ENCODE data around the gene CFAP20DC. TPM values are rescaled to one million over a fixed set of nuclear protein-coding genes. Genes with fewer than 3 reads are reported as not detected.

CFAP20DC gene
- total and polyA plus RNA-seq, 12 donors: 0.35 to 6.0 (median 2.0) TPM

GRCh38 chr3:58800940-58801339 lies 248.9 kb downstream of the CFAP20DC start:
- 46 to 54% (median 51%) methylated on average over 3 of the region's 3 CpGs for WGBS, 4 donors

GRCh38 chr3:58800032-58800431 lies 249.8 kb downstream of the CFAP20DC start:
- Histone ChIP-seq H3K4me3 (no peak overlapping the region), H3K27ac (no peak overlapping the region), H3K36me3 (replicated peaks in 1 of 2) (no peaks in the 10 kb centered on the region), H3K27me3 (no peaks in the 10 kb centered on the region), H3K4me1 (replicated peaks in 1 of 2) (no peaks in the 10 kb centered on the region), H3K9me3 (replicated peaks in 1 of 3) (no peaks in the 10 kb centered on the region)
- WGBS, 4 donors: 83 to 96% (median 90%) methylated on average over 2 of the region's 2 CpGs
- no peak for DNase-seq
- TF ChIP-seq CTCF (IDR thresholded peaks at IDR 0.05) (no peak), POLR2A (IDR thresholded peaks at IDR 0.05) (no peak)
- intact Hi-C loops (cut with DNase I): no loop called here

More at GRCh38 chr3:58800940-58801339, 248.9 kb downstream of the CFAP20DC start:
- TF ChIP-seq POLR2A (IDR thresholded peaks at IDR 0.05) (no peak), CTCF (IDR thresholded peaks at IDR 0.05) (no peak)
- Histone ChIP-seq H3K4me1 (replicated peaks in 1 of 2) (no peaks in the 10 kb centered on the region), H3K9me3 (replicated peaks in 1 of 3) (no peaks in the 10 kb centered on the region), H3K36me3 (replicated peaks in 1 of 2) (no peaks in the 10 kb centered on the region), H3K4me3 (no peak overlapping the region), H3K27ac (no peak overlapping the region), H3K27me3 (no peaks in the 10 kb centered on the region)
- no peak for DNase-seq
- intact Hi-C loops (cut with DNase I): no loop called here

DNA sequence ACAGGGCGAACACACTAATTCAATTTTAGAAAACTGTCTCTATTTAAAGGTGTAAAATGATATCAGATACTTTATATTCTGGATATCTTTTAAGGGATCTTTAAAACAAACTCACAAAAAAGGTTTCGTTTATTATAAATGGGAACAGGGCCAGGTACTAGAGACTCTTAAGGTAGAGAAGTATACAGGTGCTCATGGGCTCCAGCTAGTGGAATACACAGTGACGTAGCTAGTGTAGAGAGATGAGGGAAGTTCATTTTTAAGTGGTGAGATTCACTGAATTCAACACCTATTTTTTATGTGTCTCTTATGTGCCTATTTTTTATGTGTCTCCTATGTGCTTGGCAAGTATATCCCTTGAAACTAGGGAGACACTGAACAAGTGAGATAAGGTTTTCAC lies 250.6 kb downstream of the CFAP20DC start:
- intact Hi-C loops (cut with DNase I): no loop called here
- Histone ChIP-seq H3K4me3 (no peak overlapping the region), H3K9me3 (replicated peaks in 1 of 3) (no peaks in the 10 kb centered on the region), H3K4me1 (replicated peaks in 1 of 2) (no peaks in the 10 kb centered on the region), H3K27ac (no peak overlapping the region), H3K36me3 (replicated peaks in 1 of 2) (no peaks in the 10 kb centered on the region), H3K27me3 (no peaks in the 10 kb centered on the region)
- TF ChIP-seq CTCF (IDR thresholded peaks at IDR 0.05) (no peak), POLR2A (IDR thresholded peaks at IDR 0.05) (no peak)
- no peak for DNase-seq
- 86 to 94% (median 89%) methylated on average over 3 of the region's 3 CpGs for WGBS, 4 donors

GRCh38 chr3:58798312-58798711 lies 251.5 kb downstream of the CFAP20DC start:
- Histone ChIP-seq H3K27ac (no peak overlapping the region), H3K9me3 (replicated peaks in 1 of 3) (no peaks in the 10 kb centered on the region), H3K4me3 (no peak overlapping the region), H3K4me1 (replicated peaks in 1 of 2) (no peaks in the 10 kb centered on the region), H3K27me3 (no peaks in the 10 kb centered on the region), H3K36me3 (replicated peaks in 1 of 2) (no peaks in the 10 kb centered on the region)
- no peak for TF ChIP-seq CTCF (IDR thresholded peaks at IDR 0.05)
- TF ChIP-seq POLR2A (IDR thresholded peaks at IDR 0.05): no peak
- 70 to 79% (median 77%) methylated on average over 2 of the region's 2 CpGs for WGBS, 4 donors
- intact Hi-C loops (cut with DNase I): no loop called here
- no peak for DNase-seq
